Osteocyte (in vitro differentiated cells): Measurements from ENCODE around the gene KHNYN. TPM values are rescaled to one million over a fixed set of nuclear protein-coding genes. Genes with fewer than 3 reads are reported as not detected.
A peak's percentile ranks its signal among the peaks of the same experiment; 100 is the strongest.

ENCODE experiments used
- DNase-seq: peaks from one replicate; pipeline ENCODE4 v3.0.0; 2021; ENCODE audit warnings: mixed read lengths; ENCODE audit not compliant: unreplicated experiment; ENCODE audit errors: extremely low spot score
- H3K27ac Mint-ChIP-seq: one replicate; pipeline ENCODE4 v1.8.0; 2021; ENCODE audit warnings: mild to moderate bottlenecking, mixed read lengths; ENCODE audit not compliant: unreplicated experiment
- H3K27me3 Mint-ChIP-seq: one replicate; pipeline ENCODE4 v1.8.0; 2021; ENCODE audit warnings: mixed read lengths; ENCODE audit not compliant: unreplicated experiment
- H3K36me3 Mint-ChIP-seq: one replicate; pipeline ENCODE4 v1.8.0; 2021; ENCODE audit warnings: mixed read lengths; ENCODE audit not compliant: unreplicated experiment
- H3K4me1 Mint-ChIP-seq: one replicate; pipeline ENCODE4 v1.8.0; 2021; ENCODE audit warnings: mixed read lengths; ENCODE audit not compliant: unreplicated experiment
- H3K4me3 Mint-ChIP-seq: one replicate; pipeline ENCODE4 v1.8.0; 2021; ENCODE audit warnings: mild to moderate bottlenecking, moderate library complexity, mixed read lengths; ENCODE audit not compliant: unreplicated experiment
- H3K9me3 Mint-ChIP-seq: one replicate; pipeline ENCODE4 v1.8.0; 2021; ENCODE audit warnings: mixed read lengths; ENCODE audit not compliant: unreplicated experiment
- total RNA-seq: library from RNA; stranded (reverse); gene quantifications from 2 replicates; pipeline ENCODE4 v1.2.1, GENCODE V29; 2021
- TF ChIP-seq, protein P1 (sequence below): fragments of 200-600 bp; sonication (generic); IDR thresholded peaks from 2 replicates; pipeline ENCODE4 v1.5.0; 2021; ENCODE audit warnings: antibody characterized with exemption, mild to moderate bottlenecking, moderate library complexity

The KHNYN gene
- total RNA-seq, 1 donor from 2014 or later = 60.9 TPM

GRCh38 chr14:24392325-24393091 lies 37.2 kb upstream of the KHNYN start:
- H3K27me3 Mint-ChIP-seq = peaks cover 12% of the 10 kb centered on the region
- H3K4me3 Mint-ChIP-seq = peak overlapping the region; percentile 33
- H3K36me3 Mint-ChIP-seq = no peaks in the 10 kb centered on the region
- no peaks in the 10 kb centered on the region for H3K9me3 Mint-ChIP-seq
- TF ChIP-seq, protein P1, sequence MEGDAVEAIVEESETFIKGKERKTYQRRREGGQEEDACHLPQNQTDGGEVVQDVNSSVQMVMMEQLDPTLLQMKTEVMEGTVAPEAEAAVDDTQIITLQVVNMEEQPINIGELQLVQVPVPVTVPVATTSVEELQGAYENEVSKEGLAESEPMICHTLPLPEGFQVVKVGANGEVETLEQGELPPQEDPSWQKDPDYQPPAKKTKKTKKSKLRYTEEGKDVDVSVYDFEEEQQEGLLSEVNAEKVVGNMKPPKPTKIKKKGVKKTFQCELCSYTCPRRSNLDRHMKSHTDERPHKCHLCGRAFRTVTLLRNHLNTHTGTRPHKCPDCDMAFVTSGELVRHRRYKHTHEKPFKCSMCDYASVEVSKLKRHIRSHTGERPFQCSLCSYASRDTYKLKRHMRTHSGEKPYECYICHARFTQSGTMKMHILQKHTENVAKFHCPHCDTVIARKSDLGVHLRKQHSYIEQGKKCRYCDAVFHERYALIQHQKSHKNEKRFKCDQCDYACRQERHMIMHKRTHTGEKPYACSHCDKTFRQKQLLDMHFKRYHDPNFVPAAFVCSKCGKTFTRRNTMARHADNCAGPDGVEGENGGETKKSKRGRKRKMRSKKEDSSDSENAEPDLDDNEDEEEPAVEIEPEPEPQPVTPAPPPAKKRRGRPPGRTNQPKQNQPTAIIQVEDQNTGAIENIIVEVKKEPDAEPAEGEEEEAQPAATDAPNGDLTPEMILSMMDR = peak; percentile 45
- peaks cover 31% of the 10 kb centered on the region for H3K4me1 Mint-ChIP-seq
- H3K27ac Mint-ChIP-seq = peak overlapping the region; percentile 40
- DNase-seq = no peak

GRCh38 chr14:24394275-24394674 lies 35.5 kb upstream of the KHNYN start:
- H3K4me3 Mint-ChIP-seq = no peak overlapping the region
- no peaks in the 10 kb centered on the region for H3K27me3 Mint-ChIP-seq
- TF ChIP-seq, protein P1 = peak; percentile 17
- no peaks in the 10 kb centered on the region for H3K9me3 Mint-ChIP-seq
- no peaks in the 10 kb centered on the region for H3K36me3 Mint-ChIP-seq
- no peak for DNase-seq
- peaks cover 37% of the 10 kb centered on the region for H3K4me1 Mint-ChIP-seq
- H3K27ac Mint-ChIP-seq = no peak overlapping the region

GRCh38 chr14:24395609-24396582 lies 33.9 kb upstream of the KHNYN start:
- Mint-ChIP-seq H3K27me3 (no peaks in the 10 kb centered on the region), H3K4me1 (peaks cover 51% of the 10 kb centered on the region), H3K9me3 (no peaks in the 10 kb centered on the region), H3K4me3 (no peak overlapping the region), H3K36me3 (no peaks in the 10 kb centered on the region), H3K27ac (peak overlapping the region; percentile 4)
- TF ChIP-seq, protein P1 = no peak
- DNase-seq = no peak

DNA sequence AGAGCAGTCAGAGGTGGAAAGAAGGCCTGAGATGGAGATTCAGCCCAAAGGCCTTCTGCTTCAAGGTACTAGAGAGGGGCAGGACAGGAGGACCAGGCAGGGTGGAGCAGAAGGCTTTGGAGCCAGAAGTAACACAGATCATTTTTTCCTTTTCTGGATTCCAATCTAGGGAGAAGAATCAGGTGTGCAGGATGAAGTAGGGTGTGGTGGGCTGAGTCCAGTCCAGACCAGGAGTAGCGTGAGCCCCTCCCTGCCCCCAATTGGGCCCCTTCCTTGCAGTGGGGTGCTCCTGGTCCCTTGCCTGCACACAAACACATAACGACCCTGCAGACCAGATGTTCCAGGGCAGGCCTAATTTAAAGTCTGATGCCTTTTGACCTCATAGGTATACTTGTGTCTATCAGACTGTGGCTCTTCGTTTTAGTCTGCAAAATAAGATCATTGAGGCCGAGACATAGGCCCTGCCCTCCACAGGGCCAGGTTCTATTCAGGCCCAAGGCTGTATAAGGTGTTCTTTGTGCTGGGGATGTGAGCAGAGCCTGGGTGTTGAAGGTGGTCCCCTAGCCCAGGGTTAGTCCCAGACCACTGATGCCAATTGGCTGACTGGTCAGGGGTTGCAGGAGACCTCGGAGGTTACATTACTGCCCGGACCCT lies 32.0 kb upstream of the KHNYN start:
- Mint-ChIP-seq H3K27ac (peak overlapping the region; percentile 12), H3K36me3 (peaks cover 3% of the 10 kb centered on the region), H3K9me3 (no peaks in the 10 kb centered on the region), H3K27me3 (no peaks in the 10 kb centered on the region), H3K4me3 (peak overlapping the region; percentile 59), H3K4me1 (peaks cover 54% of the 10 kb centered on the region)
- no peak for DNase-seq
- TF ChIP-seq, protein P1 = no peak
